ENCODE results near the gene IKBKG.
"Not testable (repeated sequence)": the region's sequence is repeated elsewhere in the genome, so short reads cannot be mapped to it uniquely, and the experiment has no call there.

Gene IKBKG

DNA sequence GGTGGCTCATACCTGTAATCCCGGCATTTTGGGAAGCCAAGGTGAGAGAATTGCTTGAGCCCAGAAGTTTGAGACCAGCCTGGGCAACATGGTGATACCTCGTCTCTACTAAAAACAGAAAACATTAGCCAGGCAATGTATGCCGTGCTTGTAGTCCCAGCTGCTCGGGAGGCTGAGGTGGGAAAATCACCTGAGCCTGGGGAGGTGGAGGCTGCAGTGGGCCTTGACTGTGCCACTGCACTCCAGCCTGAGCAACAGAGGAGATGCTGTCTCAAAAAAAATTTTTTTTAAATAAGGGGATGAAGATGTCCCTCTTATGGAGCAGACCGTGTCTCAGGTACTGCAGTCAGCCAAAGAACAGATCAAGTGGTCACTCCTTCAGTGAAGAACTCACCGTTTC is 58.1 kb downstream of the IKBKG start:
- no peak for DNase-seq (ENCODE audit: low spot score)

DNA sequence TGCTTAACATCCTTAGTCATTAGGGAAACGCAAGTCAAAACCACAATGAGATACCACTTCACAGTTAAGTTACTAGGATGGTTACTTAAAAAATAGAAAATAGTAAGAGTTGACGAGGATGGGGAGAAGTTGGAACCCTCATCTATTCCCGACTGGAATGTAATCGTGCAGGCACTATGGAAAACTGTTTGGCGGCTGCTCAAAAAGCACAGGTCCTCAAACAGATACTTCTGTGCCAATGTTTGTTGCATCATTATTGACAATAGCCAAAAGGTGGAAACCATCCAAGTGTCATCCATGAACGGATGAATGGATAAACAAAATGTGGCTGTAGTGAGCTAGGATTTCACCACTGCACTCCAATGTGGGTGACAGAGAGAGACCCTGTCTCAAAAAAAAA is 60.0 kb downstream of the IKBKG start:
- DNase-seq (ENCODE audit: low spot score): no peak

DNA sequence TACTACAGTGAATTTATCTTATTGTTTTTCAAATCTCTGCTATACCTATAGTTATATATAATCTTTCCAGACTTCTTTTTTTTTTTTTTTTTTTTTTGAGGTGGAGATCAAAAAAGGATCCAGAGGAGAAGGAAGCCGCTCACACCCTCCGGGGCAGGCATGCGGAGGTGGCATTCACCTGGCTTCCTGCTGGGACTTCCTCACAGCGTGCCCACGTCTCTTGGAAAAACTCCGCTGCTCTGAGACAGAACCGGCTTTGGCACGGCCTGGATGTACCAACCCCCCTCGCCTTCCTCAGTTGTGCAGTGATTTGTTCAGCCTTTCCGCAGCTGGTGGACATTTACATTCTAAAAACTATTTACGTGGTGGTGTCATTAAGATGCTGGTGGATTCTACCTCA is 60.6 kb downstream of the IKBKG start:
- DNase-seq (ENCODE audit: low spot score): not testable (repeated sequence)

DNA sequence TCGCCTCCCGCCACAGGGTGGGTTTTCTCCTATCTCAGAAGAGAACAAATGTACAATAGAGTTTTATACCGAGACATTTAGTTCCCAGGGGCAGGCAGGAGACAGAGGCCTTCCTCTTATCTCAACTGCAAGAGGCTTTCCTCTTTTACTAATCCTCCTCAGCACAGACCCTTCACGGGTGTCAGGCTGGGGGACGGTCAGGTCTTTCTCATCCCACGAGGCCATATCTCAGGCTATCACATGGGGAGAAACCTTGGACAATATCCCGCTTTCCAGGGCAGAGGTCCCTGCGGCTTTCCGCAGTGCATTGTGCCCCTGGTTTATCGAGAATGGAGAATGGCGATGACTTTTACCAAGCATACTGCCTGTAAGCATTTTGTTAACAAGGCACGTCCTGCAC is 61.4 kb downstream of the IKBKG start:
- not testable (repeated sequence) for DNase-seq (ENCODE audit: low spot score)

DNA sequence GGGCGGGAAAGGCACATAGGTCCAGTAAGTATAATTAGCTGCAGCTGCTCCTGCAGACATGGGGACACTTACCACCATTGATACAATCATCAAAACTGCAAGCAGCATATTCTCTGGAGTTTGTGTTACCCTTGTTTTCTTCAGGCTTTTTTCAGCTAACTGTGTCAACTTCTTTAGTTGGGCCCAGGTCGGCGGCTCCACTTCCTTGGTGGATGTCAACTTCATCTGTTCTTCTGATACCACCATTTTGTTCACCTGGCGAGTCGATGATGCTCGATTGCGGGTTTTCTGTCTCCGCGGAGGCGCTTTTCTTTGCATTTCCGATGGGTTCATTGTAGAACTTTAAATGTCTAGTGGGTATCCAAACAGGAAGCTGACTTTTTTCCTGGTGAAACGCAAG is 63.7 kb downstream of the IKBKG start:
- not testable (repeated sequence) for DNase-seq (ENCODE audit: low spot score)

DNA sequence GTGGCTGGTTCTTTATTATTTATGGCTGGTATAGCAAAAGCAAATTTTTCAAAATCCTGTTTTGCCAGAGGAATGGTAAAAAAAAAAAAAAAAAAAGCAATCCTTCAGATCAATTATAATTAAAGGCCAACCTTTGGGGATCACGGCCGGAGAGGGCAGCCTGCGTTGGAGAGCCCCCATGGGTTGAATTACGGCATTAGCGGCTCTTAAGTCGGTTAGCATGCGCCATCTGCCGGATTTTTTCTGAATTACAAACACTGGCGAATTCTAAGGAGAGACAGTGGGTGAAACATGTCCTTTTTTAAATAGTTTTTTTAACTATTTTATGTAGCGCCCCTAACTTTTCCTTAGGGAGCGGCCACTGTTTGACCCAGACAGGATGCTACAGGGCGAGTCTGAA is 66.2 kb downstream of the IKBKG start:
- not testable (repeated sequence) for DNase-seq (ENCODE audit: low spot score)
